Subcutaneous adipose tissue (tissue), 1 donor: ENCODE data around the gene RMP24.

Experiments used
- TF ChIP-seq, protein P1 (sequence below): fragments of 450-650 bp; IDR thresholded peaks from one replicate; pipeline ENCODE4 v1.5.1; 2016; ENCODE audit warnings: low read depth, mild to moderate bottlenecking, control low read depth, antibody characterized with exemption, moderate library complexity

RMP24 gene

DNA sequence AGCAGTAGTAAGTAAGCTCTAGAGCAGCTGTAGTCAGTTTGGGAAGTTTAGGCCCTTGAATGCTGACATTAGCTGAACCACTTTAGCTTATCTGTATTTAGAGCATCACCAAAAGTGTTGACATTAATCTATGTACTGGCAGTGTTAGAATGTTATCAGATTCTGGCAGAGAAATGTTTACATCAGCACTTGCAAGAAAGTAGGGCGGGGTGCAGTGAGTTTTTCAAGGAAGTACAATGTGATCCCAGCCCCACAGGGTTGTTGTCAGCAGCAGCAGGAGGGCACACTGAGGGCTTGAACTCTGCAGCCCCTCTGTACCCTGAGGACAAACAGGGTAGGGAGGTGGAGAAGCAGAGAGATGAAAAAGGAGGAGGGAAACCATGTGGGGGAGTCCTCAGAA, 35.5 kb upstream of the RMP24 start:
- TF ChIP-seq, protein P1, sequence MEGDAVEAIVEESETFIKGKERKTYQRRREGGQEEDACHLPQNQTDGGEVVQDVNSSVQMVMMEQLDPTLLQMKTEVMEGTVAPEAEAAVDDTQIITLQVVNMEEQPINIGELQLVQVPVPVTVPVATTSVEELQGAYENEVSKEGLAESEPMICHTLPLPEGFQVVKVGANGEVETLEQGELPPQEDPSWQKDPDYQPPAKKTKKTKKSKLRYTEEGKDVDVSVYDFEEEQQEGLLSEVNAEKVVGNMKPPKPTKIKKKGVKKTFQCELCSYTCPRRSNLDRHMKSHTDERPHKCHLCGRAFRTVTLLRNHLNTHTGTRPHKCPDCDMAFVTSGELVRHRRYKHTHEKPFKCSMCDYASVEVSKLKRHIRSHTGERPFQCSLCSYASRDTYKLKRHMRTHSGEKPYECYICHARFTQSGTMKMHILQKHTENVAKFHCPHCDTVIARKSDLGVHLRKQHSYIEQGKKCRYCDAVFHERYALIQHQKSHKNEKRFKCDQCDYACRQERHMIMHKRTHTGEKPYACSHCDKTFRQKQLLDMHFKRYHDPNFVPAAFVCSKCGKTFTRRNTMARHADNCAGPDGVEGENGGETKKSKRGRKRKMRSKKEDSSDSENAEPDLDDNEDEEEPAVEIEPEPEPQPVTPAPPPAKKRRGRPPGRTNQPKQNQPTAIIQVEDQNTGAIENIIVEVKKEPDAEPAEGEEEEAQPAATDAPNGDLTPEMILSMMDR, result no peak

GRCh38 chr18:35938158-35938557, 34.3 kb upstream of the RMP24 start:
- TF ChIP-seq, protein P1, result no peak

DNA sequence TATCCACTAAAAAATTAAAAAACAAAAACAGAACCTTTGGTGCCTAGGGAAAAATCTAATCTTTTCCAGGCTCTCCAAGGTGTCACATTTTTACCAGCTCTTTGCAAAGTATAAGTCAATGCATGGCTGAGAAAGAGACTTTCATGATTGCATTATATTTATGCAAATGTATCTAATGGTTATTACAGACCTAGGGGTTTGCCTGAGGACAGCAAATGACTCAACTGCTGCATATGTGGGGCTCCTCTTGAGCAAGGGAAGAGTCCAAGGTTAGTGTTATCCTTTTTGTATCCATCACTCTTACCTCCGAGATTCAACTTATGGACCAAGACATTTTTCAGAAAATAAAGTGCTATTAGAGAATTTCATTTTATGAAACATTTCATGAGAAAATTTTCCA, 33.9 kb upstream of the RMP24 start:
- TF ChIP-seq, protein P1, result no peak

DNA sequence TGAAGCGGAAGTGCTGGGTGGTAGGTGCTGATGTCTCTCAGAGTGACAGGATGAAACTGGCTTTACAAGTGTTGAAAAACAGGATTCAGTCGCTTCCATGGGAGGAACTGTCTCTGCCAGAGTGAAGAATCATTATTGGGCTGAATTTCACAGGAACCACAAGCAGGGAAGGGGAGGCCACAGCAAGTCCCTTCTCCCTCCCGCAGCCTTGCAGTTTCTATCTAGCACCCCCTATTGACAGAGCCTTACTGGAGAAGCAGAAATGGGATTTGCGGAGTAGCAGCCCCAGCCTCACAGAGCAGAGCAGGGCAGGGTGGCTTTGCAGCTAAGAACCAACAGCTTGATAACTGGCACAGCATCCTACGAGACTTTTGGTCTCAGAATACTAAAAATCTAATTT, 33.3 kb upstream of the RMP24 start:
- TF ChIP-seq, protein P1, result no peak

- TF ChIP-seq, protein P1, result no peak
Observed at GRCh38 chr18:35941299-35941698, 31.2 kb upstream of the RMP24 start.

DNA sequence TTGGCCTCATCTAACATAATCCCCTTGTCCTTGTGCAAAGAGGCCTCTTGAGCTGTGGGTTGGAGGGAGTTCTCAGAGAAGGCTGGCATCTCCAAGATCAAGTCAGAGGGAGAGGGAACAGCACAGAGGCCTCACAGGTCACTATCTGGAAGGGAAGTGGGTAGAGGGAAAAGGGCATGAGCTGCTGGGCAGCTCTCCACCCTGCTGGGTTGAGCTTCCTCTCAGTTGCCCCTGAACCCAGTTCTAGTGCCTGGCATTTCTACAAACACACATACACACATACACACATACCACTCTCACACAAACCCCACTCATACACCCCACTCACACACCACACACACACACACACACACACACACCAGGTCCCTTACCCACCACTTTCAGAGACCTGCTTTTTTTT, 30.3 kb upstream of the RMP24 start:
- TF ChIP-seq, protein P1, result no peak

DNA sequence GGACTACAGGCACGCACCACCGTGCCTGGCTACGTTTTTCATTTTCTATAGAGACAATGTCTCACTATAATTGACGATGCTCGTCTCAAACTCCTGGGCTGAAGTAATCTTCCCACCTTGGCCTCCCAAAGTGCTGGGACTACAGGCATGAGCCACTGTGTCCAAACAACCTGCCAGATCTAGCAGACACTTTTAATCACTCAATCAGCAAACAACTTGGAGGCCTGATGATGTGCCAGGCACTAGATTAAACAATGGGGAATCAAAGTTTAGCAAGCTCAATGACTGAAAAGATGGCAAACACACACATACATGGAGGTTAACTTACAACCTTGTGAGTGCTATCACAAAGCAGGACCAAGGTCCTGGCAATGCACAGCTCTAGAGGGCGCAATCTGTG, 29.8 kb upstream of the RMP24 start:
- TF ChIP-seq, protein P1, result no peak
